Epidermal melanocyte (primary cell): ENCODE data around the gene PTBP3.

Experiments used
- DNase-seq: peaks from one replicate; pipeline ENCODE4 v3.0.0; 2011; ENCODE audit warnings: low spot score; ENCODE audit not compliant: insufficient read length

The PTBP3 gene

DNA sequence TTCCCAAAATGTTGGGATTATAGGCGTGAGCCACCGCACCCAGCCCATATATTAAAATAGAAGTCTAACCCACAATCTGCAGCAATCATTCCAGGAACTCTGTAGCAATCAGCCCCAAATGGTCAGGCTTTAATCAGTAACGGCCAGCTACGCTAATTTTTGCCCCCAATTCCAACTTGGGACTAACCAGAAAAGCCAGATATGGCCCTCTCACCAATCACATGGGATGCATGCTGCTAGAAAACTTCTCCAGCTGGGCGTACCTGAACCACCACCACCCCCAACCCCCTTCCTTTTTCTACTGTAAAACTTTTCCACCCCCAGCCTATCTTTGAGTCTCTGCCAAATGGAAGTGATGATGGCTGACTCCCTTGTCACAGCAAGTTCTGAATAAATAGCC, 162.5 kb downstream of the PTBP3 start:
- DNase-seq = no peak

DNA sequence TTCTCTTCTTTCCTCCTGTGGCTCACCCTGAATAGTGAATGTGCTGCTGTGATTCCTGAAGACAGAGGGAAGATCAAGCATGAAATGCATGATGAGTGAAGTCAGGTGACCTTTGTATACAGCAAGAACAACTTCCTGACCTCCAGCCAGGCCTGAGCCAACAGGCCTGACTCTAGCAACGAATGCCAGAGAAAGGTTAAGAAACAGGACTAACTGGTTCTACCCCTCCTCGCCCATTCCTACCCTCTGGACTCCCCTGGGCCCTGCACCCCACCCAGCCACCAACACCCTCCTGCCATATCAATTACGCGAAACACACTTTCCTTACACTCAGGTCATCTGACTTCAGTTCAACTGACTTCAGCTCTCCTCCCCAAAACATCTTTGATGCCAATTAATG, 163.2 kb downstream of the PTBP3 start:
- DNase-seq = no peak

DNA sequence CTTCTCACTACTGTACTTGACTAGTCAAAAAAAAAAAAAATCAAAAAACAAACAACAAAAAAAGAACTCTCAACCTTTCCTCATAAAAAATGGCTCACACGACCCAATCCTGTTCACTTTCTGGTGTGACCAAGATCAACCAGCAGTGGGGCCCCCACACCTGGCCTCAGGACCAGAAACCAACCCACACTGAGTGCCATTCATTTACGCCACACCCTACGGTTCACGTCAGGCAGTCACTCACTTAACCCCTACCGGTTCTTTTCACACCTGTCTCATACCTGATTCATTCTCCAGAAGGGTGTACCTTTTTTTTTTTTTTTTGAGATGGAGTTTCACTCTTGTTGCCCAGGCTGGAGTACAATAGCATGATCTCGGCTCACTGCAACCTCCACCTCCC, 164.1 kb downstream of the PTBP3 start:
- no peak for DNase-seq

DNA sequence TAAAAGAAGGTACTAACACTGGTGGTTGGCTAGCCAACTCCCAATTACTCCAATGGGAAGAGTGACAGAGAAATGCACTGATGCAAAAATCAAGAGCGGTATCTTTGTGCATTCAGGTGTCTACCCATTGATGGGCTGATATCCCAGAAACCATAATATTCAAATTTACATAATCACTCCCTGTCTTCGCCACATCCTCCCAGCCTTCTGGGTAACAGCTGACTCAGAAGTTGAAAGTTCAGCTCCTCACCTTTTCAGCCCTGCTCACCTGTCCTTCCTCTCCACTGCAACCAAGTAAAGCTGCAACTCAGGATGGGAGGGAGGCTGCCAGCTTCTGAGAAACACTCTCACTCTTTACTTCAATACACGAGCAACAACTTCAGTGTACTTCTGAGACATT, 165.2 kb downstream of the PTBP3 start:
- DNase-seq = no peak
